HepG2 (cell line): ENCODE data around the gene ZMYND8. TPM values are rescaled to one million over a fixed set of nuclear protein-coding genes. Genes with fewer than 3 reads are reported as not detected.

Experiments
- BHLHE40 ChIP-seq: IDR thresholded peaks from 2 replicates; pipeline ENCODE4 v1.6.1; 2011; ENCODE audit warnings: low read length, improper control_type of control experiment
- CC2D1A ChIP-seq: sonication (generic); formaldehyde crosslinking; IDR thresholded peaks from 2 replicates; pipeline ENCODE4 v1.8.1; 2023; ENCODE audit warnings: mild to moderate bottlenecking, missing genetic modification reagents
- GFI1 ChIP-seq: sonication (generic); formaldehyde crosslinking; IDR thresholded peaks from 2 replicates; pipeline ENCODE4 v1.5.0; 2020; ENCODE audit warnings: missing genetic modification reagents, mild to moderate bottlenecking, borderline replicate concordance
- HNRNPK ChIP-seq: fragments of 200-400 bp; formaldehyde crosslinking; IDR thresholded peaks from 2 replicates; pipeline ENCODE4 v1.6.1; 2018; ENCODE audit warnings: low read length, low read depth, moderate library complexity, mild to moderate bottlenecking; ENCODE audit not compliant: poor library complexity, severe bottlenecking
- MIER2 ChIP-seq: IDR thresholded peaks from 2 replicates; pipeline ENCODE4 v1.6.1; 2016; ENCODE audit warnings: missing biosample characterization, missing genetic modification reagents
- NFKBIZ ChIP-seq: IDR thresholded peaks from 2 replicates; pipeline ENCODE4 v1.6.1; 2018; ENCODE audit warnings: missing genetic modification reagents, missing compliant biosample characterization
- PBX3 ChIP-seq: sonication (generic); formaldehyde crosslinking; IDR thresholded peaks from 2 replicates; pipeline ENCODE4 v1.8.1; 2023; ENCODE audit warnings: missing genetic modification reagents, inconsistent platforms, borderline replicate concordance
- RARA ChIP-seq: IDR thresholded peaks from 2 replicates; pipeline ENCODE4 v1.6.1; 2016; ENCODE audit warnings: missing genetic modification reagents, missing compliant biosample characterization
- RBM22 ChIP-seq: fragments of 200-400 bp; formaldehyde crosslinking; optimal IDR thresholded peaks from 2 replicates; pipeline ENCODE3; 2017; ENCODE audit warnings: mild to moderate bottlenecking, low read length, moderate library complexity
- SNAI1 ChIP-seq: sonication (generic); formaldehyde crosslinking; IDR thresholded peaks from 2 replicates; pipeline ENCODE4 v1.5.0; 2020; ENCODE audit warnings: mild to moderate bottlenecking, missing genetic modification reagents, borderline replicate concordance
- TEAD3 ChIP-seq: optimal IDR thresholded peaks from 2 replicates; pipeline ENCODE3; 2016; ENCODE audit warnings: borderline replicate concordance
- TRIM24 ChIP-seq: sonication (generic); formaldehyde crosslinking; IDR thresholded peaks from 2 replicates; pipeline ENCODE4 v1.8.0; 2022; ENCODE audit warnings: mild to moderate bottlenecking, missing genetic modification reagents
- ZFP37 ChIP-seq: sonication (generic); formaldehyde crosslinking; IDR thresholded peaks from 2 replicates; pipeline ENCODE4 v1.4.0; 2020; ENCODE audit warnings: missing genetic modification reagents, borderline replicate concordance
- ZNF3 ChIP-seq: IDR thresholded peaks from 2 replicates; pipeline ENCODE4 v1.7.0; 2017; ENCODE audit warnings: inconsistent platforms
- ZNF34 ChIP-seq: sonication (generic); formaldehyde crosslinking; IDR thresholded peaks from 2 replicates; pipeline ENCODE4 v1.4.0; 2020; ENCODE audit warnings: mild to moderate bottlenecking, missing genetic modification reagents, borderline replicate concordance
- ZNF512 ChIP-seq: sonication (generic); formaldehyde crosslinking; IDR thresholded peaks from 2 replicates; pipeline ENCODE4 v1.4.0; 2020; ENCODE audit warnings: mild to moderate bottlenecking, missing genetic modification reagents
- ZNF605 ChIP-seq: sonication (generic); formaldehyde crosslinking; IDR thresholded peaks from 2 replicates; pipeline ENCODE4 v1.8.0; 2022; ENCODE audit warnings: mild to moderate bottlenecking, missing genetic modification reagents
- ZNF619 ChIP-seq: sonication (generic); formaldehyde crosslinking; IDR thresholded peaks from 2 replicates; pipeline ENCODE4 v1.4.0; 2020; ENCODE audit warnings: mild to moderate bottlenecking, missing genetic modification reagents
- polyA plus RNA-seq, 8 experiments: library from polyadenylated mRNA; depleted of rRNA in 3 of 8; stranded (reverse) in 7 of 8; unstranded in 1 of 8; fragments of >200 nt; fragmentation: Illumina TruSeq in 4 of 8; extraction: Trizol in 4 of 8; gene quantifications; 2 replicates each; pipeline versions ENCODE4 v1.2.1 to v1.2.3, GENCODE V29; 2011 to 2016; ENCODE audit warnings: low read depth in 4 of 8, missing spikeins in 1 of 8, mixed read lengths in 1 of 8; ENCODE audit not compliant: insufficient read depth in 1 of 8
- total RNA-seq, 5 experiments: library from RNA; depleted of rRNA; stranded (reverse); fragments of >200 nt; fragmentation: Illumina TruSeq; extraction: Trizol; gene quantifications; 2 replicates each; pipeline ENCODE4 v1.2.3, GENCODE V29; 2016; ENCODE audit warnings: low read depth in 1 of 5
- TF ChIP-seq, protein P1 (sequence below), 2 experiments: sonication (generic) in 1 of 2; formaldehyde crosslinking in 1 of 2; IDR thresholded peaks; 2 replicates each; pipeline versions ENCODE4 v1.4.0 to v1.6.1; 2018 to 2020; ENCODE audit warnings: missing genetic modification reagents in 2 of 2, borderline replicate concordance in 1 of 2, low read depth in 1 of 2, mild to moderate bottlenecking in 1 of 2, missing biosample characterization in 1 of 2
- TF ChIP-seq, protein P2 (sequence below): sonication (generic); formaldehyde crosslinking; IDR thresholded peaks from 2 replicates; pipeline ENCODE4 v1.4.0; 2020; ENCODE audit warnings: mild to moderate bottlenecking, low read depth, missing genetic modification reagents
- TF ChIP-seq, protein P3 (sequence below): sonication (generic); formaldehyde crosslinking; IDR thresholded peaks from 2 replicates; pipeline ENCODE4 v1.5.1; 2020; ENCODE audit warnings: missing genetic modification reagents, mild to moderate bottlenecking, borderline replicate concordance
- TF ChIP-seq, protein P4 (sequence below): sonication (generic); formaldehyde crosslinking; IDR thresholded peaks from 2 replicates; pipeline ENCODE4 v1.5.0; 2020; ENCODE audit warnings: missing genetic modification reagents

The ZMYND8 gene
- total and polyA plus RNA-seq, 2 of the 13 experiments (the other 11 are each of a cell fraction or from before 2014, with no cell fraction given): 53.9 to 84.7 TPM

DNA sequence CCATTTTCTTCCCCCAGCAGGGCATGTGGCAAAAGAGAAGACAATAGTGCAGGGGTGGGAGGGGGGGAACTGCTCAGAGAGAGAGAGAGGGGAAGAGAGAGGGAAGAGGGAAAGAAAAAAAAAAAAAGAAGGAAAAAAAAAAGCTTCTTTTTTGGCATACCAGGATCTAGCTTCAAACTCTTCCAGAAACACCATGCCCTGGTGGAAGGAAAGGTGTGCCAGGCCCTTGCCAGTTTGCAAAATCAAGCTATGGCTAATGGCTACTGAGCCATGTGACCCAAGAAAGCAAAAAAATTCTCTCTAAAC, 326 bp downstream of the ZMYND8 start (continued):
- TF ChIP-seq ZNF512 (CRISPR knock-in tag) (peak; percentile 95), BHLHE40 (no peak), GFI1 (CRISPR knock-in tag) (no peak), NFKBIZ (no peak), RARA (CRISPR knock-in tag) (0 out of 2 replicates have a peak, but pooled peaks have one; percentile 7), HNRNPK (peak; percentile 44), ZNF34 (CRISPR knock-in tag) (no peak), CC2D1A (CRISPR knock-in tag) (0 out of 2 replicates have a peak, but pooled peaks have one; percentile 26), SNAI1 (CRISPR knock-in tag) (0 out of 2 replicates have a peak, but pooled peaks have one; percentile 16), TEAD3 (CRISPR knock-in tag) (no peak), ZNF605 (no peak), MIER2 (CRISPR knock-in tag) (no peak), ZFP37 (CRISPR knock-in tag) (no peak), RBM22 (no peak), PBX3 (CRISPR knock-in tag) (no peak), ZNF3 (CRISPR knock-in tag) (0 out of 2 replicates have a peak, but pooled peaks have one; percentile 38), TRIM24 (no peak), ZNF619 (no peak)
- TF ChIP-seq, protein P1, sequence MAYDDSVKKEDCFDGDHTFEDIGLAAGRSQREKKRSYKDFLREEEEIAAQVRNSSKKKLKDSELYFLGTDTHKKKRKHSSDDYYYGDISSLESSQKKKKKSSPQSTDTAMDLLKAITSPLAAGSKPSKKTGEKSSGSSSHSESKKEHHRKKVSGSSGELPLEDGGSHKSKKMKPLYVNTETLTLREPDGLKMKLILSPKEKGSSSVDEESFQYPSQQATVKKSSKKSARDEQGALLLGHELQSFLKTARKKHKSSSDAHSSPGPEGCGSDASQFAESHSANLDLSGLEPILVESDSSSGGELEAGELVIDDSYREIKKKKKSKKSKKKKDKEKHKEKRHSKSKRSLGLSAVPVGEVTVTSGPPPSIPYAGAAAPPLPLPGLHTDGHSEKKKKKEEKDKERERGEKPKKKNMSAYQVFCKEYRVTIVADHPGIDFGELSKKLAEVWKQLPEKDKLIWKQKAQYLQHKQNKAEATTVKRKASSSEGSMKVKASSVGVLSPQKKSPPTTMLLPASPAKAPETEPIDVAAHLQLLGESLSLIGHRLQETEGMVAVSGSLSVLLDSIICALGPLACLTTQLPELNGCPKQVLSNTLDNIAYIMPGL (CRISPR knock-in tag; IDR thresholded peaks at IDR 0.05; ENCODE audit: borderline replicate concordance in 1 of 2, low read depth in 1 of 2): no peak
- TF ChIP-seq, protein P2, sequence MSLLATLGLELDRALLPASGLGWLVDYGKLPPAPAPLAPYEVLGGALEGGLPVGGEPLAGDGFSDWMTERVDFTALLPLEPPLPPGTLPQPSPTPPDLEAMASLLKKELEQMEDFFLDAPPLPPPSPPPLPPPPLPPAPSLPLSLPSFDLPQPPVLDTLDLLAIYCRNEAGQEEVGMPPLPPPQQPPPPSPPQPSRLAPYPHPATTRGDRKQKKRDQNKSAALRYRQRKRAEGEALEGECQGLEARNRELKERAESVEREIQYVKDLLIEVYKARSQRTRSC (CRISPR knock-in tag): no peak
- TF ChIP-seq, protein P3, sequence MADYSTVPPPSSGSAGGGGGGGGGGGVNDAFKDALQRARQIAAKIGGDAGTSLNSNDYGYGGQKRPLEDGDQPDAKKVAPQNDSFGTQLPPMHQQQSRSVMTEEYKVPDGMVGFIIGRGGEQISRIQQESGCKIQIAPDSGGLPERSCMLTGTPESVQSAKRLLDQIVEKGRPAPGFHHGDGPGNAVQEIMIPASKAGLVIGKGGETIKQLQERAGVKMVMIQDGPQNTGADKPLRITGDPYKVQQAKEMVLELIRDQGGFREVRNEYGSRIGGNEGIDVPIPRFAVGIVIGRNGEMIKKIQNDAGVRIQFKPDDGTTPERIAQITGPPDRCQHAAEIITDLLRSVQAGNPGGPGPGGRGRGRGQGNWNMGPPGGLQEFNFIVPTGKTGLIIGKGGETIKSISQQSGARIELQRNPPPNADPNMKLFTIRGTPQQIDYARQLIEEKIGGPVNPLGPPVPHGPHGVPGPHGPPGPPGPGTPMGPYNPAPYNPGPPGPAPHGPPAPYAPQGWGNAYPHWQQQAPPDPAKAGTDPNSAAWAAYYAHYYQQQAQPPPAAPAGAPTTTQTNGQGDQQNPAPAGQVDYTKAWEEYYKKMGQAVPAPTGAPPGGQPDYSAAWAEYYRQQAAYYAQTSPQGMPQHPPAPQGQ (CRISPR knock-in tag): peak; percentile 37; the same call in 1 of the 2 replicates
- TF ChIP-seq, protein P4, sequence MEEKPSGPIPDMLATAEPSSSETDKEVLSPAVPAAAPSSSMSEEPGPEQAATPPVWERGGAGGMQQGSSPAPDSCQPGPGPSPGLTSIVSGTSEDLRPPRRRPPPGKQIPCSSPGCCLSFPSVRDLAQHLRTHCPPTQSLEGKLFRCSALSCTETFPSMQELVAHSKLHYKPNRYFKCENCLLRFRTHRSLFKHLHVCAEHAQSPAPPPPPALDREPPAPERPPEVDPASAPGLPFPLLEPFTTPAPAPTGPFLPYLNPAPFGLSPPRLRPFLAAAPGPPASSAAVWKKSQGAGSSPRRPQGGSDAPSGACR: 0 out of 2 replicates have a peak, but pooled peaks have one; percentile 11
